HepG2 (cell line): ENCODE measurements around the gene MTIF3. TPM values are rescaled to one million over a fixed set of nuclear protein-coding genes. Genes with fewer than 3 reads are reported as not detected.
A peak's percentile ranks its signal among the peaks of the same experiment; 100 is the strongest.

ENCODE experiments used
- CC2D1A ChIP-seq: sonication (generic); formaldehyde crosslinking; IDR thresholded peaks from 2 replicates; pipeline ENCODE4 v1.8.1; 2023; ENCODE audit warnings: mild to moderate bottlenecking, missing genetic modification reagents
- CCAR2 ChIP-seq: fragments of 200-400 bp; formaldehyde crosslinking; optimal IDR thresholded peaks from 2 replicates; pipeline ENCODE3; 2018; ENCODE audit warnings: low read depth, mild to moderate bottlenecking, low read length, moderate library complexity
- CTCF ChIP-seq: sonication (generic); formaldehyde crosslinking; IDR thresholded peaks from 2 replicates; pipeline ENCODE4 v1.5.0; 2020; ENCODE audit warnings: mild to moderate bottlenecking, missing genetic modification reagents, moderate library complexity
- FOXP1 ChIP-seq, 2 experiments: fragments of 450-650 bp in 1 of 2; IDR thresholded peaks; 2 replicates each; pipeline ENCODE4 v1.6.1; 2017 to 2018; ENCODE audit warnings: antibody characterized with exemption in 1 of 2
- HNRNPUL1 ChIP-seq: fragments of 200-400 bp; formaldehyde crosslinking; IDR thresholded peaks from 2 replicates; pipeline ENCODE4 v1.6.1; 2017; ENCODE audit warnings: low read depth, mild to moderate bottlenecking, low read length, moderate library complexity
- MAFG ChIP-seq: sonication (generic); formaldehyde crosslinking; IDR thresholded peaks from 2 replicates; pipeline ENCODE4 v1.5.1; 2020; ENCODE audit warnings: mild to moderate bottlenecking, missing genetic modification reagents
- SETDB1 ChIP-seq: sonication (generic); formaldehyde crosslinking; IDR thresholded peaks from 2 replicates; pipeline ENCODE4 v1.5.1; 2020; ENCODE audit warnings: missing genetic modification reagents, mild to moderate bottlenecking, borderline replicate concordance
- SIN3B ChIP-seq: fragments of 150-350 bp; IDR thresholded peaks from 2 replicates; pipeline ENCODE4 v1.6.1; 2014; ENCODE audit warnings: low read length
- SYNCRIP ChIP-seq: fragments of 200-400 bp; formaldehyde crosslinking; IDR thresholded peaks from 2 replicates; pipeline ENCODE4 v1.6.1; 2018; ENCODE audit warnings: mild to moderate bottlenecking, low read depth, low read length; ENCODE audit not compliant: insufficient read depth
- TSC22D2 ChIP-seq: sonication (generic); formaldehyde crosslinking; IDR thresholded peaks from 2 replicates; pipeline ENCODE4 v1.5.1; 2020; ENCODE audit warnings: missing genetic modification reagents, mild to moderate bottlenecking, borderline replicate concordance
- ZBTB46 ChIP-seq: sonication (generic); formaldehyde crosslinking; IDR thresholded peaks from 2 replicates; pipeline ENCODE4 v1.4.0; 2020; ENCODE audit warnings: mild to moderate bottlenecking, missing genetic modification reagents, borderline replicate concordance
- ZBTB49 ChIP-seq: sonication (generic); formaldehyde crosslinking; IDR thresholded peaks from 2 replicates; pipeline ENCODE4 v1.4.0; 2020; ENCODE audit warnings: missing genetic modification reagents, borderline replicate concordance
- ZFP62 ChIP-seq: sonication (generic); formaldehyde crosslinking; IDR thresholded peaks from 2 replicates; pipeline ENCODE4 v1.4.0; 2020; ENCODE audit warnings: missing genetic modification reagents
- ZFP90 ChIP-seq: sonication (generic); formaldehyde crosslinking; IDR thresholded peaks from 2 replicates; pipeline ENCODE4 v1.8.0; 2022; ENCODE audit warnings: missing genetic modification reagents, mild to moderate bottlenecking, inconsistent platforms, borderline replicate concordance
- ZNF180 ChIP-seq: sonication (generic); formaldehyde crosslinking; IDR thresholded peaks from 2 replicates; pipeline ENCODE4 v1.4.0; 2020; ENCODE audit warnings: low read depth, missing genetic modification reagents, borderline replicate concordance
- ZNF512B ChIP-seq: sonication (generic); formaldehyde crosslinking; IDR thresholded peaks from 2 replicates; pipeline ENCODE4 v1.5.1; 2020; ENCODE audit warnings: missing genetic modification reagents, mild to moderate bottlenecking, borderline replicate concordance
- ZNF629 ChIP-seq: sonication (generic); formaldehyde crosslinking; conservative IDR thresholded peaks from 2 replicates; pipeline ENCODE4 v1.5.0; 2020; ENCODE audit warnings: missing genetic modification reagents
- polyA plus RNA-seq, 8 experiments: library from polyadenylated mRNA; depleted of rRNA in 3 of 8; stranded (reverse) in 7 of 8; unstranded in 1 of 8; fragments of >200 nt; fragmentation: Illumina TruSeq in 4 of 8; extraction: Trizol in 4 of 8; gene quantifications; 2 replicates each; pipeline versions ENCODE4 v1.2.1 to v1.2.3, GENCODE V29; 2011 to 2016; ENCODE audit warnings: low read depth in 4 of 8, missing spikeins in 1 of 8, mixed read lengths in 1 of 8; ENCODE audit not compliant: insufficient read depth in 1 of 8
- total RNA-seq, 5 experiments: library from RNA; depleted of rRNA; stranded (reverse); fragments of >200 nt; fragmentation: Illumina TruSeq; extraction: Trizol; gene quantifications; 2 replicates each; pipeline ENCODE4 v1.2.3, GENCODE V29; 2016; ENCODE audit warnings: low read depth in 1 of 5

Gene MTIF3
- total and polyA plus RNA-seq, 2 of the 13 experiments (the other 11 are each of a cell fraction or from before 2014, with no cell fraction given) = 33.7 to 40.6 TPM

GRCh38 chr13:27449936-27450828 is at the start of gene MTIF3 (continued):
- no peak for TF ChIP-seq ZFP62 (CRISPR knock-in tag)
- TF ChIP-seq ZFP90 (CRISPR knock-in tag) = peak; percentile 95
- no peak for TF ChIP-seq CCAR2
- TF ChIP-seq ZBTB49 (CRISPR knock-in tag) = no peak
- TF ChIP-seq SETDB1 = no peak
- no peak for TF ChIP-seq SYNCRIP
- TF ChIP-seq ZNF629 (CRISPR knock-in tag) = 0 out of 2 replicates have a peak, but pooled peaks have one; percentile 38
- no peak for TF ChIP-seq MAFG (CRISPR knock-in tag)
- TF ChIP-seq ZNF180 (CRISPR knock-in tag) = no peak
- no peak for TF ChIP-seq FOXP1 (IDR thresholded peaks at IDR 0.05)
- peak; percentile 49 for TF ChIP-seq FOXP1 (CRISPR knock-in tag; IDR thresholded peaks at IDR 0.05)
- TF ChIP-seq CC2D1A (CRISPR knock-in tag) = no peak
- peak; percentile 40 for TF ChIP-seq CTCF (CRISPR knock-in tag)
- TF ChIP-seq TSC22D2 (CRISPR knock-in tag) = no peak; the same call in 1 of the 2 replicates
- TF ChIP-seq HNRNPUL1 = no peak
- no peak for TF ChIP-seq SIN3B
- TF ChIP-seq ZBTB46 = no peak
- no peak for TF ChIP-seq ZNF512B (CRISPR knock-in tag)
